GM18868 (cell line): ENCODE data around the gene ANKIB1.
"Not testable (repeated sequence)": the region's sequence is repeated elsewhere in the genome, so short reads cannot be mapped to it uniquely, and the experiment has no call there.

Experiments used
- ATAC-seq: cut with Tn5 transposase; IDR thresholded peaks from one replicate; pipeline ENCODE4 v1.9.1; 2021; ENCODE audit warnings: mild to moderate bottlenecking, moderate library complexity; ENCODE audit not compliant: unreplicated experiment

The ANKIB1 gene

DNA sequence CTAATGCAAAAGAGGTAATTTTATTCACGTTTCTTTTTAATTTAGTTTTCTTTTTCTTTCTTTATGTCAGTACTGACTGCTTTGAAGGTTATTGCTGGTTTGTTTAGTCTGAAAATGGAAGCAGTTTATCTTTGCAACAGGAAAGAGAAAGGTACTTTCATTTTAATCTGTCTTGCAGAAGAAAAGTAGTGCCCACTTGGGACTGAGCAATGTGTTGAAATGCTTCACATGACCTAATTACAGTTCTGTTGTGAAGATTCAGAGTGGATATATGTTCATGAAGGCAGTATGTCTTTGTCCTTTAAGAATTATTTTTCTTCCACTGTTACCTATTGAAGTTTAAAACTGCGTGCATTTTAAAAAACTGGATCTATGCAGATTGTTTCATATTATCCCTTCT is 80.1 kb downstream of the ANKIB1 start:
- no peak for ATAC-seq

DNA sequence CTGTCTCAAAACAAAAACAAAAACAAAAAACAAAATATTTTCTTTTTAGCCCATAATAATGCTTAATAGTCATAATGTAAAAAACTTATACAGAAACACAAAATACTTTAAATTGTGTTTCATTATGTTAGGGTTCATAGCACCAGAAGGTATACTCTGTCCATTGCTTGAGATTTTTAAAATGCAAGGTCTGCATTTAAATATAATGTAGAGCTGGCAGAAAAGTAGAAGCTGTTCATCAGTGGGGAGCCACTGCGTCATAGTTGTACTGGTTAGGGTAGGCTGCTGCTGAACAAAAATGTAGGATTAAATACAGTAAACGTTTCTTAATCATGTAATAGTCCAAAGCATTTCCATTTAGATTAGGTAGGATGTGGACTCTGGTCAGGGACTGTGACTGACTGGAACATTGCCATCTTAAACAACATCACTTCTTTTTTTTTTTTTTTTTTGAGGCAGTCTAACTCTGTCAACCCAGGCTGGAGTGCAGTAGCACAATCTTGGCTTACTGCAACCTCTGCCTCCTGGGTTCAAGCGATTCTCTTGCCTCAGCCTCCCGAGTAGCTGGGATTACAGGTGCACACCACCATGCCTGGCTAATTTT is 85.2 kb downstream of the ANKIB1 start:
- no peak for ATAC-seq

DNA sequence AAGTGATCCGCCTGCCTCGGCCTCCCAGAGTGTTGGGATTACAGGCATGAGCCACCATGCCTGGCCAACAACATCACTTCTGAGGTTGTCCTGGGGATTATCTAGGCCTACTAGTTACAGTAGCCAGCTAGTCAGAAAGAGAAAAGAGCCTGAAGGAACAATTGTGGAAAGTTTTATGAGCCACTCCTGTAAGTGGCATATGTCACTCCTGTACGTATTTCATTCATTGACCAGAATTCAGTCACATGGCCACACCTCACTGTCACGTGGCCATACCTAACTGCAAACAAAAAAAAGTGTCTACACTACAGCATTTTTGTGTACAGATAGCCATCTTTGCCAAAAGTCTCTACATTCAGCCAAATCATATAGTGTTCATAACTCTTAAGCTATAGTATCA is 85.7 kb downstream of the ANKIB1 start:
- no peak for ATAC-seq

DNA sequence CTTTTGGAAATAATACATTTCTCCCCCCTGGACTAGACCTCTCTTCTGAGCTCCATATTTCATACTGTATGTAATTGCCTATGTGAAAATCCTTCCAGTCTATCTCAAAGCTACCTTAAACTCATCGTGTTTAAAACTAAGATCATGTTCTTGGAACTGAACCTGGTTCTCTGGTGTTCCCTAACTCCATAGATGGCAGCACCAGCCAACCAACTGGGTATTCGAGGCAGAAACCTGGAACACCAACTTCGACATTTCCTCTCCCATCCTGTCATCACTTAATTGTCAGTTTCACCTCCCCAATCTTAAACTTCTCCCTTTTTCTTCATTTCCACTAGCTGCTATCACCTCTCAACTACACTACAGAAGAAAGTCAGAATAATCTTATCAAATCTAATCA is 87.0 kb downstream of the ANKIB1 start:
- ATAC-seq = no peak

DNA sequence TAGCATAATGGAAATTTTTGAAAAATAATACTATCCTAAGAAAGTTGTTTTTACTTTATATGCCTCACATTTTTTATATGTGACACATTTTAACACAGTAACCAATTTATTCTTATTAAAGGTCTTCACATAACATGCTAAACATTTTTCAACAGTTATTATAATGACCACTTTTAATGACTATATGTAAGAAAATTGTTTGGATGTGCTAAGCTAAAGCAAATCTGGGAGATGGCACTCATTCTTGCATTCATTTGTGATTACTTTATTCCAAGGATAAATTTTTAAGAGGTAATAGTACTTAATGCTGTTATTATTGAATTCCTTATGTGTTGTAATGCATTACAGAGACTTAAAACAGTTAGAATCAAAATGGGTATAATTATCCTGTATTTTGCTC is 88.1 kb downstream of the ANKIB1 start:
- no peak for ATAC-seq

DNA sequence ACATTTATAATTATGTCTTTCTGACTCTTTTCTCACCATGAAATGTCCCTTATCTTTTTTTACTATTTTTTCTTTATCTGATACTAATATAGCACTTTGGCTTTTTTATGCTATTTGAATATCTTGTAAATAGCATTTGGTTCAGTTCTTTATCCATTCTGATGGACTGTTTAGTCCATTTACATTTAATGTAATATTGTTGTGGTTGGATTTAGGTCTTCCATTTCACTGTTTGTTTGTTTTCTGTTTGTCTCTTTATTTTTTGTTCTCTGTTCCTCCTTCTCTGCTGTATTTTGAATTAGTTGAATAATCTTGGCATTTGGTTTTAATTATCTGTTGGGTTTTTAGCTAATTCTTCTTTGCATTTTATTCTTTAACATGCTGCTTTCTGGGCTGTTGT is 89.8 kb downstream of the ANKIB1 start:
- no peak for ATAC-seq

DNA sequence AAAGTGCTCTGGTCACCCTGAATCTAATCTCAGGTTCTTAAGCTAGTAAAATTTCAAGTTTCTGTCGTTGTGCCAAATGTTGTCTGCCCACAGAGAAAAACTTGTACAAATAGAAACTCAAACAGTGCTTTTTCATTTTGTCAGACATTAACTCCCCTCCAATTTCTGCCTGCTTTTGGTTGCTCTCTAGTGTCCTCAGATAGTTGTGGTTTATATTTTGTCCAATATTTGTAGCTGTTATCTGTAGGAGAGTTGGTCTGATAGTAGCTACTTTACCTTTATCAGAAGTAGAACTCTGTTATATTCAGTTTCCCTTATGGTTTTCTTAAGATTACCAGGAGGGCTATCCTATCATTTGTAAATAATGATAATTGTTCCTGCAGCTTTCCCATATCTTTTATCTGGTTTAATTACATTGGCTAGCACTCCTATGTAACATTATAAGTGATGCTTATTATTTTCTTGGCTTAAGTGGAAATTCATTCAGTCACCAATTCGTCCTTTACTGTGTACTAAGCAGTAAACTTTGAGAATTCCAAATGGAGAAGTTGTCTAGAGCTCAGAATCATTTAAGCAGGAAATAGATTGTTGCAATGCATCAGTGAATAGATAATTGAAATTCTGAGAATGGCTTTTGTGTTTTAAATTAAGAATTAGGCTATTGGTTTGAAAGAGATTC is 91.0 kb downstream of the ANKIB1 start:
- ATAC-seq = no peak

DNA sequence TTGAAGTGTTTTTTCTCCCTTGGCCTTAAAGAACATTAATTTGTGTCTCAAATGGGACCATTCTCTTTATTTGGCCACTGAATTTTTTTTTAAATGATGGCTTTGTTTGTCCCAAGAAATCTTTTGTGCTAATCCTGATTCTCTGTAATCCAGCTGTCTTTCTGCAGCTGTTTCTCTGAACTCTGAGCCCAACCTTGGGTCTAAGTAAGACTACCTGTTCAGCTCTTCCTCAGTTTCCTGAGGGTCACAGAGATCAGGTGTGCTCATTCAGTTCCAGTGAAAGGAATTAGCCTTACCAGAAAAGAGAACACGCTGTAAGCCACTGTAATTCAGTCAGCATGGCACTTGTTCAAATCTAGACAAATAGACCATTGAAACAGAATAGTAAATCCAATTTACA is 94.2 kb downstream of the ANKIB1 start:
- no peak for ATAC-seq

DNA sequence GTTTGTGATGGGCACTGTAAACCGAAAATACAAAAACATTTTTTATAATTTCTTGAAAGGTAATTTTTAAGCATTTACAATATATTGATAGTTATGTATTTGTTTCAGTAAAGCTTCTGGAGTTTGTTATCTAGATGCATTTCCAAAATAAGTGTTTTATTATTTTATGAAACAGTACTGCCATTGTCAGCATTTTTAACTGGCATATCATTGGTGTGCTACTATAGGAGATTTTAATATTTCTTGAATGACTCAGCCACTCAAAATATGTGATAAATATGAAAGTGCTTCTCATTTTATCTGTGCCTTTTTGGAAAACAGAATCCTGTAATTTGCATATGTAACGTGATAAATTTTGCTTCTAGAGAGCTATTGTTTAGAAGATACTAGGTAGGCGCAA is 97.9 kb downstream of the ANKIB1 start:
- no peak for ATAC-seq

DNA sequence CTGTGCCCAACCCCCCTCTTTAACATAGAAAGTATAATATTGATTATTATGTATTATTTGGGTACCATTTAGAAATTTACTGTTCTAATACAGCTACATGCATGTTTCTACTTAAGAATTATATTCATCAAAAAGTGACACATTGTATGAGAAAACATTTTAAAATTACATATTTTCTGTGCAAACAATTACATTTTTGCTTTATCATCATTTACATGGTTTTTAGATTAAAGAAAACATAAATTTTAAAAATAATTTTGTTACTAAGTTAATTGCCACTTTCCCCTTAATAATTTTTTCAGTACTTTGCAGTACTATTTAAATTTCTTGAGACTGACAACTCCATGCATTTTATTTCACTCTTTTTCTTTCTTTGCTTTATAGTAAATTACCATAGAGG is 106.2 kb downstream of the ANKIB1 start:
- ATAC-seq = no peak

DNA sequence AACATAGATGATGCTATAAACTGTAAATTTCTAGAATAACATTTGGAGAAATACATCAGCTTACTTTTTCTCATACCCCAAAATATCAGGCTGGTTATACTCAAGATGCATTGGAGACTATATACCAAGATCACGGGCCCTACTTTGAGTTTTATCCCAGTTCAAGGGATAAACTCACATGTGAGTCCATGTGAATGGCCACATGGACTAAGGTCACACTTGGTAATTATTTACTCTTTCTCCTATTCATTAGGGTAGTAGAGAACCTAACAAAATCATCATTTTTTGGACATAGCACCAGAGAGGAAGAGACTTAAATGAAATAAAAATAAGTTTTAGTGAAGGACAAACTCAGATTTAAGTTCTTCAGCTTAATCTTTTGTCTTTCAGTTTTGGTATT is 108.4 kb downstream of the ANKIB1 start:
- no peak for ATAC-seq

DNA sequence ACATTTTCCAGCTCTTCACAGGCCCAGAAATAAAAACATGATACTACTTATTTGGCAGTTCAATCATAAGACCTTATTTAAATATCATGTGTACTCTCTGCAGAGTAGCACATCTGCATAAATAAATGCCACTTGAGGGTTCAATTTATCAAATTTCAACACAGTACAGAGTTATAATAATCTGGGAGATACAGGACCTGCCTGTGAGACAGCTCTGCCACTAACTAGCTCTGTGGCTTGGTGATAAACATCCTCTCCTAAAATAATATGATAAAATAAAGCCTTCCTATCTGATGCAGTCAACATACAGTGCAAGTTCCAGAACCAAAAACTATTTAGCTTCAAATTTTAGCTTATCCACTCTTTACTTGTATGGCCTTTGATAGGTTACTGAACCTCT is 110.6 kb downstream of the ANKIB1 start:
- no peak for ATAC-seq

DNA sequence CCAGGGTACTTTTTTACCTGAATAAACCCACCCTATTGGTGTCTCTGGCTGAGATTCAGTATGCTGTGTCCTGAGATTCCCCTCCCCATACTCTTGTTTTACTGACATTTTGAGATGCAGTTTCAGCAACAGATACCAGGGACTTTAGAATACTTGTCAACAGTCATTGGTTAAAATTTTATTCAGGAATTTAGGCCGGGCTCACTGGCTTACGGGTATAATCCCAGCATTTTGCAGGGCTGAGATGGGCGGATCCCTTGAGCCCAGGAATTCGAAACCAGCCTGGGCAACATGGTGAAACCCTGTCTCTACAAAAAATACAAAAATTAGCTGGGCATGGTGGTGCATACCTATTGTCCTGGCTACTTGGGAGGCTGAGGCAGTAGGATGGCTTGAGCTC is 111.5 kb downstream of the ANKIB1 start:
- ATAC-seq = no peak

DNA sequence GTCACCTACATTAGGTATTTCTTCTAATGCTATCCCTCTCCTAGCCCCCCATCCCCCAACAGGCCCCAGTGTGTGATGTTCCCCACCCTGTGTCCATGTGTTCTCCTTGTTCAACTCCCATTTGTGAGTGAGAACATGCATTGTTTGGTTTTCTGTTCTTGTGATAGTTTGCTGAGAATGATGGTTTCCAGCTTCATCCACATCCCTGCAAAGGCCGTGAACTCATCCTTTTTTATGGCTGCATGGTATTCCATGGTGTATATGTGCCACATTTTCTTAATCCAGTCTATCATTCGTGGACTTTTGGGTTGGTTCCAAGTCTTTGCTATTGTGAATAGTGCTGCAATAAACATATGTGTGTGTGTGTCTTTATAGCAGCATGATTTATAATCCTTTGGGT is 113.4 kb downstream of the ANKIB1 start:
- not testable (repeated sequence) for ATAC-seq

DNA sequence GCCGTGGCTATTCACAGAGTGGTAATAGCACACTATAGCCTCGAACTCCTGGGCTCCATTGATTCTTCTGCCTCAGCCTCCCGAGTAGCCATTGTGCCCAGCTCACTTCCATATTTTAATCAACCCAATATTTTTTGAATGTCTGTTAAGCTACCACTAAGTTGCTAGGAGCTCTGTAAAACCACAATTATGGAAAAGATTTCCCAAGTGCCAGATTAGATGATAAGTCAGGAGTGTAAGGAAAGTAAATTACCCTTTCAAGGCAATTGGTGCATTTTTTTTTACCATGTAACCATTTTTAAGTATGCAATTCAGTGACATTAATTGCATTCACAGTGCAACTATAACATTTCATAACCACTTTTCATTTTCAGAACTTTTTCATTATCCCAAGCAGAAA is 114.0 kb downstream of the ANKIB1 start:
- ATAC-seq = no peak

DNA sequence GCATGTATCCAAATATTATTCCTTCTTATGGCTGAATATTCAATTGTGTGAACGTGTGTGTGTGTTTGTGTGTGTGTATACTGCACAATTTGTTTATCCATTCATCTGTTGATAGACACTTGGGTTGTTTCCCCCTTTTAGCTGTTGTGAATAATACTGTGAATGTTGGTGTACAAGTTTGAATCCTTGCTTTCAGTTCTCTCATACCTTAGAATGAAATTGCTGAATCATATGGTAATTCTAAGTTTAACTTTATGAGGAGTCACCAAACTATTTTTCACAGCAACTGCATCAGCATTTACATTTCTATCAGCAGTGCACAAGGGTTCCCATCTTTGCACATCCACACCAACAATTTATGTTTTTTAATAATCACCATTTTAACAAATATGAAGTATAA is 114.6 kb downstream of the ANKIB1 start:
- no peak for ATAC-seq

DNA sequence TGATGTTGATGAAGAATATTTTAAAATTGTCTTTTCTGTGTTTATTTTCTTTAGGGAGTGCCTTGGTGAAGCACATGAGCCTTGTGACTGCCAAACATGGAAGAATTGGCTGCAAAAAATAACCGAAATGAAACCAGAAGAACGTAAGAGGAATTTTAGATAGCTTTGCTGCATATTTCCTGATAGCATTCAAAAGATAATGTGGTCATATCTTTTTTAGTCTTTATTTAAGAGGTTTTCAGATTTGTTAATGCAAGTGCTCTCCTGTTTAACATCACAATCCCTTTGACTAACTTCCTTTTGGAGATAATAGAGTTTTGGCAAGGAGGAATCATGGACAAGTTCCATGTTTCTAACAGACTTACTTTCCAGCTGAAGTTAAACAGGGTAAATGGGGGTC is 116.4 kb downstream of the ANKIB1 start:
- ATAC-seq = no peak

DNA sequence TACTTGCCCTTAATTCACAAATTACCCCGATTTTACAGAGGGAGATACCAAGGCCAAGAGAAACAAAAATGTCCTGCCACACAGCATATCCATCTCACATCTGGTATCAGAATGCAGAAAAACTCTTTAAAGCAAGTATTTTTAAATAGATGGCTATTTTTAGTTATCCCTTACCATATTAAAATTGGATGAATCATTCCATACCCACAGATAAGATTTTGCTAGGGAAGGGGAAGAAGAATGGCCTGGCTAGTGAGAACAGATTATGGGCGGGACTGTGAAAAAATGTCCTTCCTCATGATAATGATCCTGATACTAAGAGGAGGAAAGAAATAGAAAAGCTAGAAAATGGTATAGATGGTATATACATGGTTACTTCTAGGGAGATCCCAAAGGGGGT is 121.0 kb downstream of the ANKIB1 start:
- no peak for ATAC-seq

DNA sequence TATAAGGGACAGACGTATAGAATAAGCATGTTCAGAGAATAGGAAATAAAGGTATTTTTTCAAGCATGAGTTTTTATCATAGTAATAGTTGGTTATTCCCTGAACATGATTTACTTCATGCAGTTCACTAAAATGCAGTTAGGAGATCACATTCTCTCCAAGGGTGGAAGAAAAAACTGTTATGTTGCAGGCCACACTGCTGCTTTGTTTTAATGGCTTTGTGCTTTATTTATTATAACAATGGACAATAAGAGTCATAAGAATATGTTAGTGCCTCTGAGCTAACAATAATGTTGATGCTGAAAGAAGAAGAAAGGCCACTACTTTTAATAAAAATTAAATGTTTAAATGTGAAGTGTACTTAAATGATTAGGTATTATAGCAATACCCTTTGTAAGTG is 123.0 kb downstream of the ANKIB1 start:
- no peak for ATAC-seq

DNA sequence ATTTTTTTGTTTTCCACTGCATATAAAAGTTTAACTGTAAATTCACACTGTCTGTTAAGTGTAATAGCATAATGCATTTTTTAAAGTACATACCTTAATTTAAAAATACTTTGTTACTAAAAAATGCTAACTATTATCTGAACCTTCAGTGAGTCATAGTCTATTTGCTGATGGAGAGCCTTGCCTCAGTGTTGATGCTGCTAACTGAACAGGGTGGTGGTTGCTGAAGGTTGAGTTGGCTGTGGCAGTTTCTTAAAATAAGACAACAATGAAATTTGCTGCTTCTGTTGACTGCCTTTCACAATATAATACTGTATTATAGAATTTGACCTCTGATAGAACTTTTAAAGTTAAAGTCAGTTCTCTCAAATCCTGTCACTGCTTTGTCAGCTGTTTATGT is 129.2 kb downstream of the ANKIB1 start:
- ATAC-seq = no peak

DNA sequence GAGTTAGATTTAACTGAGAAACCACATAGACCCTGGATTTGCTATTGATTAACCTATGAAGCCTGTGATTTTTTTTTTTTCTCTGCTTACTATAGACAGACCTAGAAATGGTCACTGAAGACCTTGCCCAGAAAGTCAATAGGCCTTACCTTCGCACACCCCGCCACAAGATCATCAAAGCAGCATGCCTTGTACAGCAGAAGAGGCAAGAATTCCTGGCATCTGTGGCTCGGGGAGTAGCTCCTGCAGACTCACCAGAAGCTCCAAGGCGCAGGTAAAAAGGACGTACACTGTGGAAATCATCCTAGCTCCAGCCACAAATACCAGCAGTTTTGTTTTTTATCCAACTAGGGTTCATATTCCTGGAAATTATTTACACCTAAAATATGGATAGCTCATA is 145.3 kb downstream of the ANKIB1 start:
- ATAC-seq = no peak

DNA sequence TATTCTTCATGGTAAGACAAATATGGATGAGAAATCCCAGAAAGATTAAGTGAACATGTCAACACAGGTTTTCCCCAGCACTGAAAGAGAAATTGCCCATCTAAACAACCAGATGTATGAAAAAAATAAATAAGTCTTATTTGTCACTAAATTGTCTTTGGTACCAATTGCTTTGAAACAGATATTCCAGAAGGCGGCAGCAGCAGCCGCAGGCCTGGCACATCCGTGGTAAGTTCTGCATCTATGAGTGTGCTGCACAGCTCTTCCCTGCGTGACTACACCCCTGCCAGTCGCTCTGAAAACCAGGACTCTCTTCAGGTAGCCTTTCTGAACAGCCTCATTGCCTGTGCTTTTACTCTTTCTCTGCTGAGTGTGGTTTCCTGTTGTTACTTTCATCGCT is 151.8 kb downstream of the ANKIB1 start:
- ATAC-seq = no peak

DNA sequence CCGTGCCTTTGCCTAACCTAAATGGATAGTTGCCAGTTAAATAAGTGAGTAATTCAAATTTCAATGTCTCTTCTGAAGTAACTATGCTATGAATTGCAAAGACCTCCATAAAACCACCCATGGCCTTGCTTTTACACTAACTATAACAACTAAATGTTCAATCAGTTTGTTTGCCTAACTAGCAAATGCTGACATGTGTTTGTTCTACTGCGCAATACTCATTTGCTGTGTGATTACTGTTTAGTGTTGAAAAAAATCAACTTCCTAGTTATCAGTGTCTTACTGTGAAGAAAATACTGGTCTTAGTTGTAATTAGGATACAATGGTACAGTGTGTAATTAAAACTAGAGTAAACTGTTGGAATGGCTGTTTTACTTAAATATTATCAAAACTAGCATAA is 154.2 kb downstream of the ANKIB1 start:
- no peak for ATAC-seq
